IPS-18c (cell line): Measurements from ENCODE around the gene NELL1.

Experiments
- H3K4me3 ChIP-seq: 2 replicates; pipeline ENCODE4 v1.7.0; 2013; ENCODE audit warnings: low read depth, mild to moderate bottlenecking, low read length, moderate library complexity; ENCODE audit not compliant: insufficient read depth
- H3K9me3 ChIP-seq: one replicate; pipeline ENCODE4 v1.6.1; 2013; ENCODE audit warnings: mild to moderate bottlenecking, low read length, moderate library complexity; ENCODE audit not compliant: control insufficient read depth, insufficient read depth

The NELL1 gene

DNA sequence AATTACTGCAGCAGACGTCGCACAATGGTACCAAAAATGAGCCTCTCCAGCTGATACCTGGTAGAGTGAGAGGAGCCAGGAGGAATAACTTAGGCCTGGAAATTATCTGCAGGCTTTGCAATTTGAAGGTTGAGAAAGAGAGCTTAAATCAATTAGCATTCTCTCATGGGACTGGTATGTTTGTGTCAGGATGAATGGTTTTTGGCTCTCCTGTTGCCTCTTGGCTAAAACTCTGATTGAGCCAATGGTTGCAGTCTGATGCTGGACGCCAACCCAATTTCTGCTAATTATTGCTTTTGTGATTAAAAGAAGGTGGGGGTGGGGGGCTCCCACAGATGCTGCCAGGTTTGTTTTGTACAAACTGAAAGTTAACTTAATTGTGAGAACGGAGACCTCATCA lies 12.5 kb upstream of the NELL1 start:
- H3K9me3 ChIP-seq = no peaks in the 10 kb centered on the region

DNA sequence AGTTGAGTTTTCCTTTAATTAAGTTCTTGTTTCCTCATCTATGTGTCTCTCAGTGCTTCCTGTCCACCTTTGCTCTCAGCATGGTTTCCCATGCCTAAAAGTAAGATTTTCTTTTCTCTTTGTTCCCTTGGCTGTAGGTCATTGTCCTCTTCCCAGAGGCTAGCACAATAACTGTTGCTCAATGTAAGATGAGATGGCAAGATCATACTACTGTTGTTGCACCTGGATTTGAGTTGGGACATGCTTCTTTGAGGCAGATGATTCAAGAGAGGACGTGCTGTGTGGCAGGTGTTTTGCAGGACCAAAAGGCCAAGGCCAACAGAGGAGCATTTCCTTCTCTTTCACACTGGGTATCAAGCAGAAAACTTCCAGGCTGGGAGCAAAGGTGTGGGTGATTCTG lies 11.3 kb upstream of the NELL1 start:
- Histone ChIP-seq H3K4me3 (no peak overlapping the region), H3K9me3 (no peaks in the 10 kb centered on the region)

More for the DNA sequence above, 12.5 kb upstream of the NELL1 start:
- no peak overlapping the region for H3K4me3 ChIP-seq

DNA sequence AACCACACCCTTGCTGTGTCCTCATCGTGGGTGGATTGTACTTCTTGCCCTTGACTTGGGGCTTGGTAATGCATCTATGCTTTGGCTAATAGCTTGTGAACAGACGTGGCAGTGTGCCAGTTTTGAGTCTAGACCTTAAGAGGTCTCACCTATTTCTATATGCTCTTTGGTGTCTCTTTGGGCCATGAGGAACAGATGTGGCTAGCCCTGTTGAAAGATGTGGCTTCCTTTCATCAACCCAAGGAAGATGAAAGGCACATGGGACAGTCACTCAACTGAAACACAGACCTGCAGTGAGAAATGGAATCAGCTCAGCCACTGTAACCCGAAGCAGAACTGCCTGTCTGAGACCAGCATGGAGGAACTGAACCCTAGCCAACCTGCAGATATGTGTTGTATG lies 7.9 kb upstream of the NELL1 start:
- Histone ChIP-seq H3K4me3 (no peak overlapping the region), H3K9me3 (no peaks in the 10 kb centered on the region)

DNA sequence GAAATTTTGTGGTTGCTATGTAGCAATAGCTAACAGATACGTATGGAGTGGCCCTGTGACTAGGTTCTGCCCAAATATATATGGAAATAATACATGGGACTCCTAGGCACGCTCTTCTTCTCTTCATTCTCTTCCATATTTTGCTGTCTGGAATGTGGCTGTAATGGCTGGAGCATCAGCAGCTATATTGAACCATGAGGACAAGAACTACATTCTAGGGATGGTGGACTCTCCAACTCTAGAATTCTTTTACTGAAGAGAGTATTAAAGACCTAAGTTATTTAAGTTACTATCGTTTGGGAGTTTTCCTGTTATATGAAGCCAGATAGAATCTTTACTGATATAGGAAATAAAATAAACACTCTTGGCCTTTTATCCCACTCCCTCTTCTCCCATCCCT lies 7.5 kb upstream of the NELL1 start:
- H3K9me3 ChIP-seq = no peaks in the 10 kb centered on the region
- no peak overlapping the region for H3K4me3 ChIP-seq

DNA sequence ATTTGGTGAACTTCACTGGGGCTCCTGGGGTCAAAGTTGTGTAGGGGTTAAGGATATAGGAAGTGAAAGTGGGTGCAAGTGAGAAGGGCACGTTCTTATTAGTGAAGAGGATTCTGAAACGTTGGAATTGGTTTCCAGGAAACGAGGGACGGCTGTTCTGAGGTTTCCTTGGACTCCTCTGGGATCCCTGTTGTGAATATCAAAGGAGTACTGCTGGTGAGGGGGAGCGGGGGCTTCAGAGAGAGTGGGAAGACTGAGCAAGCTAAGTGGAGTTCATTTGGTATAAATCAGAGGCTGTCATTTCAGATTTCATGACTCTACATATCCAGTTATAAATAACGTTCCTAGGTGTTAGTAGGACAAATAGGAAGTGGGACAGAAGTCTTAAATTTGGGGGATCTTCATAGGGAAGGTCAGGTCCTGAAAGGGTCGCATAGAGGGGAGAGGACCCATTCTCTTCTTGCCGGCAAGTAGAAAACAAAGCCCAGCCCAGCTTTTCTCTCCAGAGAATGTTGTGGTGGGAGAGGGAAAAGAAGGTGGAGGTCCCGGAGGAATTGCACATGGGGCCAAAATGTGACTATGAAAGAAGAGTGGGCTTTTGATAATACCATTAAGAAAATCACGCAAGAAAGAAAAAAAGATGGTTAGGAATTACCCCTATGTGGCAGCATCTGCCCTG lies 1.1 kb upstream of the NELL1 start:
- H3K4me3 ChIP-seq = peak overlapping the region; percentile 62
- no peaks in the 10 kb centered on the region for H3K9me3 ChIP-seq

DNA sequence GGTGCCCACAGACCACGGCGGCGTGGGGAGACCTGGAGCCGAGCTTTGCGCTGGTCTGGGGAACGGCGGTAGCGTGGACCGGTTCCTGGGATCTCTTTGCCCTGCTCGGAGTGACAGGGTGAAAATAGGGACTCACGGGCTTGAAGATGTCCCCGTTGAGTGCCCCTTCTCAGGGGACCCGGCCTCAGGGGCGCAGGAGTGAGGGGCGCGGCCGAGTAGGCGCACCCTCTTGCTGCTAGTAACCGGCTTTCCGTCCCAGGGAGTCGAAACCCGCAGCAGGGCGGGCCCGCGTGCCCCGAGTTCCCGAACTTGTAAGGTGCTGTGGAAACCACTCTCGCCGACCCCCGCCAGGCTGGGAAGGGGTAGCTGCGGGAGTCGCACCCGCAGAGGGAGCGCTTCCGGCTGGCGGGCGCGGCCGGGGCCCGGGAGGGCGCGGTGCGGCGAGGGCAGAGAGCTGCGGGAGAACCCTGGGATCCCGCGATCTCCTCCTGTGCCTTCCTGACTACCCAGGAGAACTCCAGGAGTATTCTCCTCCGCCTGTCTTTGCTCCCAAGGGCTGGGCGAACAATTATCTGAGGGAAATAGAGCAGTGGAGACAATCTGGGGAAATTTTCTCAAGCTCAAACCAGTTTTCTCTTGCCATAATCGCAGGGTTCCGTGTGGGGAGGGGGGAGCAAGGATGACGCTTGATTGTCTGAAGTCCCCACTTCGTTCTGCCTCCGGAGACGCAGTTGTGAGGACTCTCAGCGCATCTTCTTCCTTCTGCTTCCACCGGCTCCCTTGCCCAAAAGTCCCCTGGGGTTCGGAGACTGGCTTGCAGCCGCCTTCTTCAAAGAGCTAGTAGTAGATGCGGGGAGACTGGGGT lies 666 bp downstream of the NELL1 start:
- Histone ChIP-seq H3K4me3 (peak overlapping the region; percentile 50), H3K9me3 (peaks cover 3% of the 10 kb centered on the region)

DNA sequence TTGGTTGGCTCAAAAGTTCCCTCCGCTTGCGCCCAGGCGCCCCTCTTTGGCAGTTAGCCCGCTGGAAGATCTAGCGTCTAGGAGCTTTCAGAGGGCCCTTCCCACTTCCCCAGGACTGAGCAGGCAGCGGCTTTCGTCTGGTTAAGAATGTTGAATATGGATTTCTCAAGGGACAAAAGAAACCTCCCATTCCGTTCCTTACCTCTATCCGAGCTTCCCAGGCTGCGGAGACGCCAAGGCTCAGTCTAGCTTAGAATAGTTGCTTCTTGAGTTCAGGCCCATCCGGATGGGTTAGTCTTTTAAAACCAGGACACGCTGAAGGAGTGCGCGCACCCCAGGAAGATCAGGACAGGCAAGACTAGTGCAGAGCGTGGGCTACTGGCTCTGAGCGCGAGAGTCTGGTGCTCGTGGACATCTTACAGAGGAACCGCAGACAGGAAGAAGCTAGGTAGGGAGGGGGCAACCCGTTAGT lies 1.6 kb downstream of the NELL1 start:
- Histone ChIP-seq H3K9me3 (peaks cover 3% of the 10 kb centered on the region), H3K4me3 (peak overlapping the region; percentile 50)

DNA sequence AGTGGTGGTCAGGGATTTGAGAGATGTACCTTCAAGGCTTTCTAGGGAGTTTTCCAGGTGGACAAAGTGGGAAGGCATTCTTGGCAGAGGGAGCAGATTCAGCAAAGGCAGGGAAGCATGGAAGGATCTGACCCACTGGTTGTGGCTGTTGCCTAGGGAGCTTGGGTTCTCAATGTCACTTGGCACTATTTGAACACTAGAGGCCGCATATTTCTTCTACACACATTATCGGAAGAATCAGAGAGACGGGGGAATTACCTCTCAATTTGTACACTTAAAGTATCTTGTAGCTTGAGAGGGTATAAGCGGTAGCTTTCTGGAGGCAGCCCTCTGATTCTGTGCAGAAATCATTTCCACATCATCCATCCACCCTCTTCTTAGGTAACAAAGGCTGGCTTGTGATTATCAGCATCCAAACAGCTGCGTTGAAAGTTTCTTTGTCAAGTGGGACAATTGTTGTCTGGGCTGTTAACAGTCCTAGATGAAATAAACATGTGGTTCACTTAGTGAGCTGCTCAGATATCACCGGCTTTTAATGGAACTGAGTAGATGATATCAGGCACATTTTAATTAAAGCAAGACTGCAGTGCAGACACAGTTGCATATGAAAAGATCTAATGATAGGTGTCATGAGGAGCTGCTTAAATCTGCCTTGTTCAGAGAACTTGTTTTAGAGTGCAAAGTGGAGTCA lies 2.6 kb downstream of the NELL1 start:
- Histone ChIP-seq H3K4me3 (no peak overlapping the region), H3K9me3 (peaks cover 3% of the 10 kb centered on the region)

DNA sequence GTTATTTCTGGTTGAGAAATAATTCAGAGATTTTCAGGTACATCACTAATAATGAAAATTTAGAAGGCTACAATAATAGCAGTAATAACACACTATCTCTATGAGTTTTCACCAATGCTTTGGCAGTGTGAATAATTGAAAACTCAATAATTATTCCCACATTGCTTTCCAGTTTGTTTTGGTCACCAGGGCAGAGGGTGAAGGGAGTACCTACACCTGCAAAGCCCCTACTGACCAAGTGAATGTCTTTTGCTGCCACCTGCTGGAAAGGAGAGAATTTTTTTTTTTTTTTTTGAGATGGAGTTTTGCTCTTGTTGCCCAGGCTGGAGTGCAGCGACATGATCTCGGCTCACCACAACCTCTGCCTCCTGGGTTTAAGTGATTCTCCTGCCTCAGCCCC lies 3.2 kb downstream of the NELL1 start:
- no peak overlapping the region for H3K4me3 ChIP-seq
- H3K9me3 ChIP-seq = peaks cover 3% of the 10 kb centered on the region

DNA sequence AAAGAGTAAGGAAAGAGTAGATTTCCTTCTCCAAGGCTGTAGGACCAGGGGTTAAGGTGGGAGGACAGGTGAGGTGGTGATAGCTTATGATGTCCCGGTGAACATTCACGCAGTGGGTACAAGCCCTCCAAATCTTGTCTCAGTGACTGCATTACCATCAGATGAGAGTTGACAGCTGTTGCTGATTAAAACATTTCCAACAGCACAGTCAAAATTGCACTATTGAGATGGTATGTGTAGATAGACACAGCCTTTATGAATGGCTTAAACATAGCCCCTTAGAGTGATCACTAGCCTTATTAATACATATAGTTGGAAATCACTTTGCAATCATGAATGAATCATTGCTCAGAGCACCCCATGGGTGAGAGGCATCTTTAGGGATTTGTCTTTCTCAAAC lies 7.3 kb downstream of the NELL1 start:
- H3K4me3 ChIP-seq = no peak overlapping the region
- H3K9me3 ChIP-seq = peaks cover 3% of the 10 kb centered on the region

DNA sequence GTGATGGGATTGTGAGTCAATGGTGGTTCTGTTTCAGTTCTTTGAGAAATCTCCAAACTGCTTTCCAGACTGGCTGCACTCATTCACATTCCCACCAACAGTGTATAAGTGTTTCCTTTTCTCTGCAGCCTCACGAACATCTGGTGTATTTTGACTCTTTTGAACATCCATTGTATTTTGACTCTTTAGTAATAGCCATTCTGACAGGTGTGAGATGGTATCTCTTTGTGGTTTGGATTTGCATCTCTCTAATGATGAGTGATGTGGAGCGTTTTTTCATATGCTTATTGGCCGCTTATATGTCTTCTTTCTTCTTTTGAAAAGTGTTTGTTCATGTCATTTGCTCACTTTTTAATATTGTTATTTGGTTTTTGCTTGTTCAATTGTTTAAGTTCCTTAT lies 19.4 kb downstream of the NELL1 start:
- Histone ChIP-seq H3K9me3 (no peaks in the 10 kb centered on the region), H3K4me3 (no peak overlapping the region)

DNA sequence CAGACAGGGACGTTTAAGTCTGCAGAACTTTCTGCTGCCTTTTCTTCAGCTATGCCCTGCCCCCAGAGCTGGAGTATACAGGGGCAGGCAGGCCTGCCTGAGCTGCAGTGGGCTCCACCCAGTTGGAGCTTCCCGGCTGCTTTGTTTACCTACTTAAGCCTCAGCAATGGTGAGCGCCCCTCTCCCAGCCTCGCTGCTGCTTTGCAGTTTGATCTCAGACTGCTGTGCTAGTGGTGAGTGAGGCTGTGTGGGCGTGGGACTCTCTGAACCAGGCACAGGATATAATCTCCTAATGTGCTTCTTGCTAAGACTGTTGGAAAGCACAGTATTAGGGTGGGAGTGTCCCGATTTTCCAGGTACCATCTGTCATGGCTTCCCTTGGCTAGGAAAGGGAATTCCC lies 38.5 kb downstream of the NELL1 start:
- Histone ChIP-seq H3K4me3 (no peak overlapping the region), H3K9me3 (no peaks in the 10 kb centered on the region)

DNA sequence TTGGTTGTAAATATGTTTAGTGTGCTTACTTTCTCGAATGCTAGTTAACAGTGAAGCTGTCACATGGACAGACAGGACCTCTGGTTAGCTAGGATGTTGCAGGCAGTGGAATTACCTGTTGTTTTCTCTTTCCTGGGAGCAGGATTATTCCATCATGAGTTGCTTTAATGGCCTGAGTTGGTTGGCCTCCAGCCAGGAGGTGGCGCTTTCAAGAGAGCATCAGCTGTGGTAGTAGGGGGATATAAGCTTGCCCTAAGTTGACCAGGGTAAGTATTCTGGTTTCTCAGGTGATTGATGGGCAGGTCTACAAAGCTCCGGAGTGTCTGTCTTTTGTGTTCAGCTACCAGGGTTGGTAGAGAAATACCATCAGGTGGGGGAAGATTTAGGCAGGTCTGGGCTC lies 43.5 kb downstream of the NELL1 start:
- Histone ChIP-seq H3K9me3 (peaks cover 2% of the 10 kb centered on the region), H3K4me3 (no peak overlapping the region)

DNA sequence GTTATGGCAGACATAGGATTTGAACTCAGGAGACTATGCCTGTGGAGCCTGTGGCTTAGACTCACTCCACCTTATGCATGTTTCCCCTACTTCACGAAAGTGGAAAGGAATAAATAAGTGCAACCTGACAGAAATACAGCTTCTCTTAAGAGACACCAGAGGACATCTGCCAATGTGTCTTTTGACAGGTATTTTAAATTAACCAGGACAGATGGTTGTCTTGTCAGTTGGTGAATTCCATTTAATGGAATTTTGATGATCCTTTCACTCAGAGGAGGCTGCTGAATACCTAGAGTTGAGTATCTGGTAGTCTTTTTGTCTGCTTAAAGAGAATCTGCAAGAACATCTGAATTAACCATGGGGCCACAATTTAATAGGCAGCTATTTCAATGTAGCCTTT lies 46.1 kb downstream of the NELL1 start:
- Histone ChIP-seq H3K9me3 (peaks cover 2% of the 10 kb centered on the region), H3K4me3 (no peak overlapping the region)

DNA sequence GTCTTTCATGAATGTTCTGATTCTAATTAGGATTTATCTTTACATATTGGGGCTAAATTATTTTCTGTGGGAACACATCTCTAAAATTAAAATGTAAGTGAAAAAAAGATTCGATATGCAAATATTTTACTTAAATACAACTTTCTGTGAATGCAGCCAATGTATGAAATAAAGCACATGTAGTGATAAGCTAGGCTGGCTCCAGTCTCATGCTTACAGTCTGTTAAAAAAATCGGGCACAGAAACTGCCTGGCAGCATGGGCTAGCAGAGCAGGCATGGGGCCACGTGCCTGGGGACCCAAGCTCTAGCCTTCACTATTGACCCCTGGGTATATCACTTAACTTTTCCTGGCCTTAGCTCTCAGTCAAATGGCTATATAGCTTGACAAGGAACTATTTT lies 46.5 kb downstream of the NELL1 start:
- H3K4me3 ChIP-seq = no peak overlapping the region

DNA sequence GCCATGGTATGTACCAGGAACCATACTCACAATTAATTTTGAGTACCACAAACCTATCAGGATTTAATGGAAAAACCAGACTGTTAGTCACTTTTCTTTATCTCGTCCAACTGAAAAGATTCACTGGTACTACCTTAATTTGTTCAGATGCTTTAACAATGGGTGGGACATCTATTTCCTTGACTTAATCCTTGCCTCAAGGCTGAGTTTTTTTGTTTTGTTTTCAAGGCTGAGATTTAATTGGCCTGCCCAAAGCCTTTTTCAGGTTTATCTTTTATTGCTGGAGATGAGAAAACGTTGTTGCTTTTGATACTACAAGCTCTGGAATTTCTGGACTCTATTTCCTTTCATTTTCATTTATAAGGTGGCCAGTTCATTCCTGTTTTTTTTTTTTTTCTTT lies 50.4 kb downstream of the NELL1 start:
- Histone ChIP-seq H3K9me3 (no peaks in the 10 kb centered on the region), H3K4me3 (no peak overlapping the region)

More for the DNA sequence above, 46.5 kb downstream of the NELL1 start:
- H3K9me3 ChIP-seq = peaks cover 2% of the 10 kb centered on the region

DNA sequence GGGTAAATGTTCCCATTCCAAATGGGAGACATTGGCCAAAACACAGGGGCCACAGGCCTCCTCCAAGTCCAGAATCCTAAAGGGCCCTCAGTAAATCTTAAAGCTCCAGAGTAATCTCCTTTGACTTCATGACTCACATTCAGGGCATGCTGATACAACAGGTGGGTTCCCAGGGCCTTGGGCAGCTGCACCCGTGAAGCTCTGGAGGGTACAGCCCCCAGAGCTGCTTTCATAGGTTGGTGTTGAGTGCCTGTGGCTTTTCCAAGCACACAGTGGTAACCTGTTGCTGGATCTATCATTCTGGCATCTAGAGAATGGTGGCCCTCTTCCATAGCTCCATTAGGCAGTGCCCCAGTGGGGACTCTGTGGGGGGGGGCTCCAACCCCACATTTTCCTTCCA lies 54.0 kb downstream of the NELL1 start:
- H3K4me3 ChIP-seq = no peak overlapping the region
- no peaks in the 10 kb centered on the region for H3K9me3 ChIP-seq

DNA sequence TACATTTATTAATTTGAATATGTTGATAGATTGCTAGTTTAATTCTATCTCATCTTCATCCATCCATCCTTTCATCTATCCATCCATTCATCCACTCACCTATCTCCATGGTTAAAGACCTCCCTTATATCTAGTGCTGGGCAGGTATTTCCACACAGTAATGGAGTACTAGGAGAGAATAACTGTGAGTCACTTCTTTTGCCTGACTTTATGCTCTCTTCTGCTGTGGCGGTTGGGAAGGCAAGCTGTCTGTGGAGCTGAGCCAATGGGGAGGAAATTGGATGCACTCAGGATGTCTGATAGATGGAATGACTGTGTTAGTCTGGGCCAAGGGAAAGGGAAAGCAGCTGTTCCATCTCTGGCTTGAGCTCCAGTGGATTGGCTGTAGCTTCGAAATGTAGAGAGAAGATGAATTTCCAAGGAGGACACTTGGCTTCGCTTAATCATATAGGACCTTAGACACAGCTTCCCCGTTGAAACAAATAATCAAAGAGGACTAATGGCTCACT lies 60.3 kb downstream of the NELL1 start:
- H3K9me3 ChIP-seq = no peaks in the 10 kb centered on the region
- no peak overlapping the region for H3K4me3 ChIP-seq
